Measurements from ENCODE around the gene RIPOR3.
"Not testable (repeated sequence)": the region's sequence is repeated elsewhere in the genome, so short reads cannot be mapped to it uniquely, and the experiment has no call there.

RIPOR3 gene

GRCh38 chr20:50704514-50704913 lies 13.2 kb upstream of the RIPOR3 start:
- H3K27ac ChIP-seq (replicated peaks) = no peak overlapping the region
- no peak overlapping the region for H3K4me3 ChIP-seq (replicated peaks; ENCODE audit: insufficient read depth, low read length)
- H3K27me3 ChIP-seq (ENCODE audit: insufficient read depth, poor library complexity, severe bottlenecking) = no peaks in the 10 kb centered on the region
- no peak for TF ChIP-seq REST (IDR thresholded peaks at IDR 0.05; ENCODE audit: insufficient replicate concordance, low read depth)
- no peak for TF ChIP-seq SPI1 (IDR thresholded peaks at IDR 0.05; ENCODE audit: borderline replicate concordance, low read depth)
- TF ChIP-seq GABPA (IDR thresholded peaks at IDR 0.05; ENCODE audit: low read depth) = no peak
- TF ChIP-seq CTCF (IDR thresholded peaks at IDR 0.05; ENCODE audit: insufficient read depth, low read length) = no peak
- no peak for TF ChIP-seq POLR2AphosphoS5 (IDR thresholded peaks at IDR 0.05; ENCODE audit: low read depth)
- no peak for DNase-seq (ENCODE audit: low read depth in 1 of 2, low spot score in 1 of 2)

GRCh38 chr20:50703651-50704438 lies 12.5 kb upstream of the RIPOR3 start:
- not testable (repeated sequence) for H3K27me3 ChIP-seq (ENCODE audit: insufficient read depth, poor library complexity, severe bottlenecking); H3K27ac ChIP-seq (replicated peaks); DNase-seq (ENCODE audit: low read depth in 1 of 2, low spot score in 1 of 2); H3K4me3 ChIP-seq (replicated peaks; ENCODE audit: insufficient read depth, low read length)

GRCh38 chr20:50701041-50701963 lies 10.0 kb upstream of the RIPOR3 start:
- Histone ChIP-seq H3K27ac (replicated peaks) (no peak overlapping the region), H3K27me3 (ENCODE audit: insufficient read depth, poor library complexity, severe bottlenecking) (no peaks in the 10 kb centered on the region), H3K4me3 (replicated peaks; ENCODE audit: insufficient read depth, low read length) (no peak overlapping the region)
- TF ChIP-seq CTCF (IDR thresholded peaks at IDR 0.05; ENCODE audit: insufficient read depth, low read length) (no peak), GABPA (IDR thresholded peaks at IDR 0.05; ENCODE audit: low read depth) (no peak), REST (IDR thresholded peaks at IDR 0.05; ENCODE audit: insufficient replicate concordance, low read depth) (no peak), POLR2AphosphoS5 (IDR thresholded peaks at IDR 0.05; ENCODE audit: low read depth) (no peak), SPI1 (IDR thresholded peaks at IDR 0.05; ENCODE audit: borderline replicate concordance, low read depth) (no peak)
- DNase-seq (ENCODE audit: low read depth in 1 of 2, low spot score in 1 of 2) = no peak

GRCh38 chr20:50699688-50700087 lies 8.3 kb upstream of the RIPOR3 start:
- TF ChIP-seq POLR2AphosphoS5 (IDR thresholded peaks at IDR 0.05; ENCODE audit: low read depth) = no peak
- no peak for TF ChIP-seq GABPA (IDR thresholded peaks at IDR 0.05; ENCODE audit: low read depth)
- TF ChIP-seq SPI1 (IDR thresholded peaks at IDR 0.05; ENCODE audit: borderline replicate concordance, low read depth) = no peak
- TF ChIP-seq REST (IDR thresholded peaks at IDR 0.05; ENCODE audit: insufficient replicate concordance, low read depth) = no peak
- no peak for TF ChIP-seq CTCF (IDR thresholded peaks at IDR 0.05; ENCODE audit: insufficient read depth, low read length)
- Histone ChIP-seq H3K27ac (replicated peaks) (no peak overlapping the region), H3K4me3 (replicated peaks; ENCODE audit: insufficient read depth, low read length) (no peak overlapping the region), H3K27me3 (ENCODE audit: insufficient read depth, poor library complexity, severe bottlenecking) (no peaks in the 10 kb centered on the region)
- no peak for DNase-seq (ENCODE audit: low read depth in 1 of 2, low spot score in 1 of 2)

GRCh38 chr20:50698255-50698654 lies 6.9 kb upstream of the RIPOR3 start:
- H3K27ac ChIP-seq (replicated peaks); DNase-seq (ENCODE audit: low read depth in 1 of 2, low spot score in 1 of 2); H3K4me3 ChIP-seq (replicated peaks; ENCODE audit: insufficient read depth, low read length); H3K27me3 ChIP-seq (ENCODE audit: insufficient read depth, poor library complexity, severe bottlenecking): not testable (repeated sequence)
